ENCODE results near the gene PSAP.

- TF ChIP-seq CTCF (IDR thresholded peaks at IDR 0.05; ENCODE audit: low read length) (no peak), EZH2phosphoT487 (IDR thresholded peaks at IDR 0.05; ENCODE audit: low read length) (no peak)
These were observed 49.6 kb upstream of the PSAP start for GRCh38 chr10:71900441-71901180.

All from MM.1S (cell line).